HepG2 (cell line): Measurements from ENCODE around the gene PNPLA1. TPM values are rescaled to one million over a fixed set of nuclear protein-coding genes. Genes with fewer than 3 reads are reported as not detected.

Experiments
- ATAC-seq: fragments of 200-7000 bp; cut with Tn5 transposase; 3 replicates; pipeline ENCODE4 v1.9.1; 2020; ENCODE audit warnings: mild to moderate bottlenecking, moderate library complexity
- BruUV-seq: library from RNA; stranded (reverse); fragments of 400-500 nt; replicated peaks from 2 replicates; lab custom pipeline; 2021; lab: Mats Ljungman, UMichigan
- CTCF ChIA-PET: fragments of 300-600 bp; formaldehyde crosslinking; extraction: SDS; loops from one replicate; lab custom pipeline; 2021; ENCODE audit warnings: low total read pairs, inconsistent platforms, low intra/inter-chr PET ratio; lab: Yijun Ruan, JAX
- POLR2A ChIA-PET: fragments of 350-600 bp; sonication (Branson Sonifier 250); formaldehyde crosslinking; loops from one replicate; lab custom pipeline; 2020; ENCODE audit warnings: antibody characterized with exemption, inconsistent platforms; lab: Yijun Ruan, JAX
- DNase-seq: peaks from one replicate; pipeline ENCODE4 v3.0.0-alpha.2; 2015; ENCODE audit warnings: low spot score
- FAIRE-seq: peaks from 3 replicates; lab custom pipeline; 2011; peaks lifted over from hg19 to GRCh38; lab: Jason Lieb, UNC
- H2AFZ ChIP-seq: one replicate; pipeline ENCODE4 v1.6.1; 2011; ENCODE audit warnings: low read length, inconsistent platforms
- H3K27ac ChIP-seq: fragments of 300-600 bp; 3 replicates; pipeline ENCODE4 v1.8.0; 2011; ENCODE audit warnings: mixed run types, mild to moderate bottlenecking, mixed read lengths, low read length, inconsistent platforms; ENCODE audit not compliant: insufficient read depth; ENCODE audit errors: extremely low read length
- H3K27me3 ChIP-seq, 2 experiments: fragments of 200-600 bp in 1 of 2; 2 replicates in 1 of 2; 3 replicates in 1 of 2; pipeline versions ENCODE4 v1.6.0 to v1.8.0; 2011; ENCODE audit warnings: low read length in 2 of 2, mild to moderate bottlenecking in 2 of 2, moderate library complexity in 2 of 2, inconsistent platforms in 1 of 2; ENCODE audit not compliant: insufficient read depth in 2 of 2, control insufficient read depth in 1 of 2
- H3K36me3 ChIP-seq, 2 experiments: fragments of 200-600 bp in 1 of 2; replicated peaks in 1 of 2; 2 replicates in 1 of 2; 3 replicates in 1 of 2; pipeline versions ENCODE4 v1.5.1 to v1.8.0; 2011; ENCODE audit warnings: low read length in 2 of 2, inconsistent platforms in 1 of 2; ENCODE audit not compliant: insufficient read depth in 2 of 2, control insufficient read depth in 1 of 2
- H3K4me1 ChIP-seq: 2 replicates; pipeline ENCODE4 v1.5.1; 2012; ENCODE audit warnings: low read length, inconsistent platforms; ENCODE audit not compliant: insufficient read depth
- H3K4me2 ChIP-seq: 2 replicates; pipeline ENCODE4 v1.6.0; 2011; ENCODE audit warnings: low read depth, low read length, inconsistent platforms
- H3K4me3 ChIP-seq, 3 experiments: fragments of 200-600 bp in 1 of 3; sonication (generic), shearing (Covaris generic) in 1 of 3; replicated peaks in 1 of 3; 2 replicates each; pipeline ENCODE4 v1.5.1; 2011 to 2016; ENCODE audit warnings: low read length in 3 of 3, inconsistent platforms in 2 of 3, low read depth in 2 of 3, mild to moderate bottlenecking in 2 of 3, control low read depth in 1 of 3, mixed read lengths in 1 of 3; ENCODE audit not compliant: insufficient read depth in 1 of 3
- H3K79me2 ChIP-seq: one replicate; pipeline ENCODE4 v1.6.1; 2011; ENCODE audit warnings: low read length, inconsistent platforms; ENCODE audit not compliant: insufficient read depth
- H3K9ac ChIP-seq: 2 replicates; pipeline ENCODE4 v1.6.0; 2011; ENCODE audit warnings: mild to moderate bottlenecking, low read depth, low read length, inconsistent platforms; ENCODE audit not compliant: insufficient read depth
- H3K9me3 ChIP-seq: 2 replicates; pipeline ENCODE4 v1.5.1; 2012; ENCODE audit warnings: mild to moderate bottlenecking, low read length
- H4K20me1 ChIP-seq: 2 replicates; pipeline ENCODE4 v1.6.0; 2011; ENCODE audit warnings: inconsistent platforms, mild to moderate bottlenecking, low read length, moderate library complexity; ENCODE audit not compliant: insufficient read depth
- ZNF143 ChIP-seq: sonication (generic); formaldehyde crosslinking; IDR thresholded peaks from 2 replicates; pipeline ENCODE4 v1.4.0; 2020; ENCODE audit warnings: missing genetic modification reagents
- ZNF263 ChIP-seq: sonication (generic); formaldehyde crosslinking; IDR thresholded peaks from 2 replicates; pipeline ENCODE4 v1.4.0; 2020; ENCODE audit warnings: missing genetic modification reagents
- ZSCAN29 ChIP-seq: sonication (generic); formaldehyde crosslinking; conservative IDR thresholded peaks from 2 replicates; pipeline ENCODE4 v1.4.0; 2020; ENCODE audit warnings: mild to moderate bottlenecking, missing genetic modification reagents
- WGBS: methylation state at CpG from one replicate; pipeline ENCODE4 v1.1.6; 2017; ENCODE audit warnings: low lambda C conversion rate; 5-methylcytosine and 5-hydroxymethylcytosine counted together
- in situ Hi-C: cut with HindIII; loops from 2 replicates; pipeline ENCODE4 v1.10.0; 2017; ENCODE audit warnings: low pct_unique_long_range_greater_than_20kb; ENCODE audit not compliant: extremely low pct_ligation_motif_present
- intact Hi-C: fragments of 100-400 bp; cut with micrococcal nuclease; formaldehyde crosslinking; loops from one replicate; pipeline ENCODE4 v1.10.0; 2022; ENCODE audit not compliant: unreplicated experiment
- polyA plus RNA-seq, 8 experiments: library from polyadenylated mRNA; depleted of rRNA in 3 of 8; stranded (reverse) in 7 of 8; unstranded in 1 of 8; fragments of >200 nt; fragmentation: Illumina TruSeq in 4 of 8; extraction: Trizol in 4 of 8; gene quantifications; 2 replicates each; pipeline versions ENCODE4 v1.2.1 to v1.2.3, GENCODE V29; 2011 to 2016; ENCODE audit warnings: low read depth in 4 of 8, missing spikeins in 1 of 8, mixed read lengths in 1 of 8; ENCODE audit not compliant: insufficient read depth in 1 of 8
- total RNA-seq, 5 experiments: library from RNA; depleted of rRNA; stranded (reverse); fragments of >200 nt; fragmentation: Illumina TruSeq; extraction: Trizol; gene quantifications; 2 replicates each; pipeline ENCODE4 v1.2.3, GENCODE V29; 2016; ENCODE audit warnings: low read depth in 1 of 5
- TF ChIP-seq, protein P1 (sequence below): sonication (generic); formaldehyde crosslinking; IDR thresholded peaks from 2 replicates; pipeline ENCODE4 v1.4.0; 2020; ENCODE audit warnings: missing genetic modification reagents
- TF ChIP-seq, protein P2 (sequence below): sonication (generic); formaldehyde crosslinking; IDR thresholded peaks from 2 replicates; pipeline ENCODE4 v1.4.0; 2020; ENCODE audit warnings: missing genetic modification reagents, borderline replicate concordance
- TF ChIP-seq, protein P3 (sequence below): IDR thresholded peaks from 2 replicates; pipeline ENCODE4 v1.6.1; 2016; ENCODE audit warnings: missing compliant biosample characterization, missing genetic modification reagents, borderline replicate concordance

The PNPLA1 gene
- total and polyA plus RNA-seq, 2 of the 13 experiments (the other 11 are each of a cell fraction or from before 2014, with no cell fraction given): not detected

DNA sequence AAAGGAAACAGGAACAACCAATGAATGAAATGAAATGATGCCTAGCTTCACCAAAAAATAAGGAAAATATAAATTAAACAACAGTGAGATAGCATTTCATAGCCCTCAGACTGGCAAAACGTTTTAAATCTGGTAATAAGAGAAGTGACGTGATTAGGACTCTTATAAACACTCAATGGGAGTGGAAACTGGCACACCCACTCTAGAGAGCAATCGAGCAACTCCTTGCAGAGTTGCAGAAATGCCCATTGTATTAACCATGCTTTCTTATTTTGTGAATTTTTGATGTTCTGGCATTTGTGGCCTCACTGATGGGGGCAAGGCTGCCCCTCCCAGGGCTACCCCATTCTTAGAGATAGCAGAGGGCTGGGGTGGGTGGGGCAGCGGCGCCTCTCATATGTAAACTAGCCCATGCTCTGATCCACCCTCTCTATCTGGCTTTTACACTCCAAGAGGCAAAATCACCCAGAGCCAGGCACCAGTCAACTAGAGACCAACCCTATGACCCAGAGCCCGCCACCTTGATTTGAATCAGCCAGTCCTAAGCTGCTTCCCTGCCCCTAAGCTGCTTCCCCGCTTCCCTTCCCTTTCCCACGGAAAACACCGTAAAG is 6.4 kb upstream of the PNPLA1 start (continued):
- TF ChIP-seq, protein P1, sequence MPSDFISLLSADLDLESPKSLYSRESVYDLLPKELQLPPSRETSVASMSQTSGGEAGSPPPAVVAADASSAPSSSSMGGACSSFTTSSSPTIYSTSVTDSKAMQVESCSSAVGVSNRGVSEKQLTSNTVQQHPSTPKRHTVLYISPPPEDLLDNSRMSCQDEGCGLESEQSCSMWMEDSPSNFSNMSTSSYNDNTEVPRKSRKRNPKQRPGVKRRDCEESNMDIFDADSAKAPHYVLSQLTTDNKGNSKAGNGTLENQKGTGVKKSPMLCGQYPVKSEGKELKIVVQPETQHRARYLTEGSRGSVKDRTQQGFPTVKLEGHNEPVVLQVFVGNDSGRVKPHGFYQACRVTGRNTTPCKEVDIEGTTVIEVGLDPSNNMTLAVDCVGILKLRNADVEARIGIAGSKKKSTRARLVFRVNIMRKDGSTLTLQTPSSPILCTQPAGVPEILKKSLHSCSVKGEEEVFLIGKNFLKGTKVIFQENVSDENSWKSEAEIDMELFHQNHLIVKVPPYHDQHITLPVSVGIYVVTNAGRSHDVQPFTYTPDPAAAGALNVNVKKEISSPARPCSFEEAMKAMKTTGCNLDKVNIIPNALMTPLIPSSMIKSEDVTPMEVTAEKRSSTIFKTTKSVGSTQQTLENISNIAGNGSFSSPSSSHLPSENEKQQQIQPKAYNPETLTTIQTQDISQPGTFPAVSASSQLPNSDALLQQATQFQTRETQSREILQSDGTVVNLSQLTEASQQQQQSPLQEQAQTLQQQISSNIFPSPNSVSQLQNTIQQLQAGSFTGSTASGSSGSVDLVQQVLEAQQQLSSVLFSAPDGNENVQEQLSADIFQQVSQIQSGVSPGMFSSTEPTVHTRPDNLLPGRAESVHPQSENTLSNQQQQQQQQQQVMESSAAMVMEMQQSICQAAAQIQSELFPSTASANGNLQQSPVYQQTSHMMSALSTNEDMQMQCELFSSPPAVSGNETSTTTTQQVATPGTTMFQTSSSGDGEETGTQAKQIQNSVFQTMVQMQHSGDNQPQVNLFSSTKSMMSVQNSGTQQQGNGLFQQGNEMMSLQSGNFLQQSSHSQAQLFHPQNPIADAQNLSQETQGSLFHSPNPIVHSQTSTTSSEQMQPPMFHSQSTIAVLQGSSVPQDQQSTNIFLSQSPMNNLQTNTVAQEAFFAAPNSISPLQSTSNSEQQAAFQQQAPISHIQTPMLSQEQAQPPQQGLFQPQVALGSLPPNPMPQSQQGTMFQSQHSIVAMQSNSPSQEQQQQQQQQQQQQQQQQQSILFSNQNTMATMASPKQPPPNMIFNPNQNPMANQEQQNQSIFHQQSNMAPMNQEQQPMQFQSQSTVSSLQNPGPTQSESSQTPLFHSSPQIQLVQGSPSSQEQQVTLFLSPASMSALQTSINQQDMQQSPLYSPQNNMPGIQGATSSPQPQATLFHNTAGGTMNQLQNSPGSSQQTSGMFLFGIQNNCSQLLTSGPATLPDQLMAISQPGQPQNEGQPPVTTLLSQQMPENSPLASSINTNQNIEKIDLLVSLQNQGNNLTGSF (CRISPR knock-in tag): no peak

DNA sequence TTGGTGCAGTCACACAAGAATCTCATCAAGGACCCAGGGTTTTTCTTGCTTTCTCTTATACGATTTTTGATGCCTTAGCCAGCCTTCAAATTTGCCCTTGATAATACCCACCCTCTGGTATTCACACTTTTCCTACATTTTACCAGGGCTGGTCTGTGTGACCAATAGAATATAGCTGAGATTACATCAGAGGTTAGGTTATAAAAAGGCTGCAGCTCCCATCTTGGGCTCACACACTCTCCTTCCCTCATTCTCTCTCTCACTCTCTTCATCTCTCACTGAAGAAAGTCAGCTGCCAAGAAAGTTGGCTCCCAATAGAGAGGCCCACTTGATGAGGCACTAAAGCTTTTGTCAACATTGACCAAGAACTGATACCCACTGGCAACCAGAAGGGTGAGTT is 4.1 kb upstream of the PNPLA1 start:
- H3K4me1 ChIP-seq: no peaks in the 10 kb centered on the region
- H3K79me2 ChIP-seq: no peaks in the 10 kb centered on the region
- ATAC-seq (no peak), DNase-seq (no peak), FAIRE-seq (no peak)
- intact Hi-C loops: no loop called here
- H2AFZ ChIP-seq: no peak overlapping the region
- BruUV-seq: no TSS peak
- 0 out of 2 replicates have a peak, but pooled peaks cover 4% of the 10 kb centered on the region for H3K9me3 ChIP-seq
- no peaks in the 10 kb centered on the region for H4K20me1 ChIP-seq
- no peak overlapping the region for H3K4me2 ChIP-seq
- ChIA-PET CTCF (no interaction called here), POLR2A (no interaction called here)
- in situ Hi-C loops: no loop called here
- WGBS: 0% methylated on average over 1 of the region's 1 CpG
- no peaks in the 10 kb centered on the region for H3K36me3 ChIP-seq
- H3K27me3 ChIP-seq: peaks cover 0 to 41% of the 10 kb centered on the region in 2 experiments; a peak in 3 of 5 replicates
- TF ChIP-seq, protein P2, sequence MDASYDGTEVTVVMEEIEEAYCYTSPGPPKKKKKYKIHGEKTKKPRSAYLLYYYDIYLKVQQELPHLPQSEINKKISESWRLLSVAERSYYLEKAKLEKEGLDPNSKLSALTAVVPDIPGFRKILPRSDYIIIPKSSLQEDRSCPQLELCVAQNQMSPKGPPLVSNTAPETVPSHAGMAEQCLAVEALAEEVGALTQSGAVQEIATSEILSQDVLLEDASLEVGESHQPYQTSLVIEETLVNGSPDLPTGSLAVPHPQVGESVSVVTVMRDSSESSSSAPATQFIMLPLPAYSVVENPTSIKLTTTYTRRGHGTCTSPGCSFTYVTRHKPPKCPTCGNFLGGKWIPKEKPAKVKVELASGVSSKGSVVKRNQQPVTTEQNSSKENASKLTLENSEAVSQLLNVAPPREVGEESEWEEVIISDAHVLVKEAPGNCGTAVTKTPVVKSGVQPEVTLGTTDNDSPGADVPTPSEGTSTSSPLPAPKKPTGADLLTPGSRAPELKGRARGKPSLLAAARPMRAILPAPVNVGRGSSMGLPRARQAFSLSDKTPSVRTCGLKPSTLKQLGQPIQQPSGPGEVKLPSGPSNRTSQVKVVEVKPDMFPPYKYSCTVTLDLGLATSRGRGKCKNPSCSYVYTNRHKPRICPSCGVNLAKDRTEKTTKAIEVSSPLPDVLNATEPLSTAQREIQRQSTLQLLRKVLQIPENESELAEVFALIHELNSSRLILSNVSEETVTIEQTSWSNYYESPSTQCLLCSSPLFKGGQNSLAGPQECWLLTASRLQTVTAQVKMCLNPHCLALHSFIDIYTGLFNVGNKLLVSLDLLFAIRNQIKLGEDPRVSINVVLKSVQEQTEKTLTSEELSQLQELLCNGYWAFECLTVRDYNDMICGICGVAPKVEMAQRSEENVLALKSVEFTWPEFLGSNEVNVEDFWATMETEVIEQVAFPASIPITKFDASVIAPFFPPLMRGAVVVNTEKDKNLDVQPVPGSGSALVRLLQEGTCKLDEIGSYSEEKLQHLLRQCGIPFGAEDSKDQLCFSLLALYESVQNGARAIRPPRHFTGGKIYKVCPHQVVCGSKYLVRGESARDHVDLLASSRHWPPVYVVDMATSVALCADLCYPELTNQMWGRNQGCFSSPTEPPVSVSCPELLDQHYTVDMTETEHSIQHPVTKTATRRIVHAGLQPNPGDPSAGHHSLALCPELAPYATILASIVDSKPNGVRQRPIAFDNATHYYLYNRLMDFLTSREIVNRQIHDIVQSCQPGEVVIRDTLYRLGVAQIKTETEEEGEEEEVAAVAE (CRISPR knock-in tag): no peak
- TF ChIP-seq ZNF263 (no peak), ZNF143 (no peak), ZSCAN29 (no peak)
- TF ChIP-seq, protein P3, sequence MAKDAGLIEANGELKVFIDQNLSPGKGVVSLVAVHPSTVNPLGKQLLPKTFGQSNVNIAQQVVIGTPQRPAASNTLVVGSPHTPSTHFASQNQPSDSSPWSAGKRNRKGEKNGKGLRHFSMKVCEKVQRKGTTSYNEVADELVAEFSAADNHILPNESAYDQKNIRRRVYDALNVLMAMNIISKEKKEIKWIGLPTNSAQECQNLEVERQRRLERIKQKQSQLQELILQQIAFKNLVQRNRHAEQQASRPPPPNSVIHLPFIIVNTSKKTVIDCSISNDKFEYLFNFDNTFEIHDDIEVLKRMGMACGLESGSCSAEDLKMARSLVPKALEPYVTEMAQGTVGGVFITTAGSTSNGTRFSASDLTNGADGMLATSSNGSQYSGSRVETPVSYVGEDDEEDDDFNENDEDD (CRISPR knock-in tag): no peak
- H3K9ac ChIP-seq: no peak overlapping the region
- no peak overlapping the region for H3K27ac ChIP-seq
- no peak overlapping the region for H3K4me3 ChIP-seq
